Measurements from ENCODE around the gene YARS1.

DNA sequence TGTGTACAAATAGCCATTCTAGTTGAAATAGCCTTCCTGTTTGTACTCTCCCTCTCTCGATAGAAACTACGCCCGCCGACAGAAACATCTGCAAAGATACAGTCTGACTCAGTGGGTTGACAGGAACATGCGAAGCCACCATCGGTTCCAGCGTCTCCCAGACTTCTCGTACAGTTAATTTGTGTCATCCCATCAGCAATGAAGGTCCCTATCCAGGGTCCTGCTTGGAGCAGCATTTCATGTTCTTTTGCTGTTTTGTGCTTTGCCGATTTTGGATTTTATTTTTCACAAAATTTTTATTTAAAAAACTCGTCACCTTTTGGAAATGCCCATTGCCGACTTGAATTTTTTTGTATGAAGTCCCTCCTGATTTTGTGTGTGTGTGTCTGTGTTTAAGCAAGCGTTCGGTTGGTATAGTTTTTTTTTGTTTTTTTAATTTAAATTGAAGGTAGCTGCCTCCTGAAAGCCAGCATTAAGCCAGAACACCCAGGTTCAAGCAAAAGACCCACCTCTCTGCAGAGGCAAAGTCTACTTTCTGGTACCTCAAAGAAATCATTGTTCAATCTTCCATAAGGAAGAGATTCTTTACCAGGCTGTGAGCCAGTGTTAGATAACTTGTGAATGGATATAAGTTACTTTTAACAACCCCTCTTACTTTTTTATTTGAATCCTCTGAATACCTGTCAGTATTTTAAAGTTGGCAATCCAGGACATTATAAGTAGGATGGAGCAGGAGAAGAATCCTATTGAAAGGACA, 38.9 kb upstream of the YARS1 start:
- TF ChIP-seq, protein P1, sequence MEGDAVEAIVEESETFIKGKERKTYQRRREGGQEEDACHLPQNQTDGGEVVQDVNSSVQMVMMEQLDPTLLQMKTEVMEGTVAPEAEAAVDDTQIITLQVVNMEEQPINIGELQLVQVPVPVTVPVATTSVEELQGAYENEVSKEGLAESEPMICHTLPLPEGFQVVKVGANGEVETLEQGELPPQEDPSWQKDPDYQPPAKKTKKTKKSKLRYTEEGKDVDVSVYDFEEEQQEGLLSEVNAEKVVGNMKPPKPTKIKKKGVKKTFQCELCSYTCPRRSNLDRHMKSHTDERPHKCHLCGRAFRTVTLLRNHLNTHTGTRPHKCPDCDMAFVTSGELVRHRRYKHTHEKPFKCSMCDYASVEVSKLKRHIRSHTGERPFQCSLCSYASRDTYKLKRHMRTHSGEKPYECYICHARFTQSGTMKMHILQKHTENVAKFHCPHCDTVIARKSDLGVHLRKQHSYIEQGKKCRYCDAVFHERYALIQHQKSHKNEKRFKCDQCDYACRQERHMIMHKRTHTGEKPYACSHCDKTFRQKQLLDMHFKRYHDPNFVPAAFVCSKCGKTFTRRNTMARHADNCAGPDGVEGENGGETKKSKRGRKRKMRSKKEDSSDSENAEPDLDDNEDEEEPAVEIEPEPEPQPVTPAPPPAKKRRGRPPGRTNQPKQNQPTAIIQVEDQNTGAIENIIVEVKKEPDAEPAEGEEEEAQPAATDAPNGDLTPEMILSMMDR (IDR thresholded peaks at IDR 0.05 in 2 of 3, conservative IDR thresholded peaks at IDR 0.05 in 1 of 3; ENCODE audit: borderline replicate concordance in 1 of 3, insufficient read depth in 1 of 3, low read depth in 2 of 3, low read length in 2 of 3): no peak
- no peak for TF ChIP-seq EZH2 (IDR thresholded peaks at IDR 0.05)
- no peak for TF ChIP-seq RAD21 (IDR thresholded peaks at IDR 0.05; ENCODE audit: low read depth)
- TF ChIP-seq SRF (IDR thresholded peaks at IDR 0.05; ENCODE audit: low read depth): no peak
- no peak for TF ChIP-seq CEBPB (IDR thresholded peaks at IDR 0.05; ENCODE audit: low read depth)
- TF ChIP-seq POLR2A (IDR thresholded peaks at IDR 0.05; ENCODE audit: borderline replicate concordance, extremely low read depth, insufficient read depth, insufficient read length): no peak
- no peak for TF ChIP-seq YY1 (IDR thresholded peaks at IDR 0.05; ENCODE audit: extremely low read depth, insufficient replicate concordance, low read depth, low read length)
